Stomach (tissue), 9 donors: Measurements from ENCODE around the gene CABCOCO1. TPM values are rescaled to one million over a fixed set of nuclear protein-coding genes. Genes with fewer than 3 reads are reported as not detected.

Source experiments
- DNase-seq, 2 donors: peaks; one replicate each; pipeline versions ENCODE4 v3.0.0 to v3.0.0-alpha.2; 2013 to 2019
- H3K27ac ChIP-seq, 5 donors: fragments of 200-600 bp in 4 of 5; sonication (generic) in 4 of 5; one replicate each; pipeline ENCODE4 v1.5.1; 2013 to 2019; ENCODE audit warnings: mild to moderate bottlenecking in 1 of 5, moderate library complexity in 1 of 5
- H3K27me3 ChIP-seq, 3 donors: fragments of 200-600 bp; sonication (generic); one replicate each; pipeline ENCODE4 v1.5.1; 2017 to 2019; ENCODE audit warnings: mixed run types in 1 of 3
- H3K36me3 ChIP-seq, 4 donors: fragments of 200-600 bp; sonication (generic); 1 replicate in 3 of 4; 2 replicates in 1 of 4; pipeline ENCODE4 v1.5.1; 2016 to 2019
- H3K4me1 ChIP-seq, 4 donors: fragments of 200-600 bp; sonication (generic); one replicate each; pipeline ENCODE4 v1.5.1; 2016 to 2019
- H3K4me3 ChIP-seq, 4 donors: fragments of 200-600 bp; sonication (generic) in 3 of 4; one replicate each; pipeline ENCODE4 v1.5.1; 2016 to 2019; ENCODE audit warnings: mild to moderate bottlenecking in 1 of 4
- H3K9me3 ChIP-seq, 4 donors: fragments of 200-600 bp; sonication (generic); one replicate each; pipeline ENCODE4 v1.5.1; 2016 to 2019
- EP300 ChIP-seq: sonication (generic); formaldehyde crosslinking; IDR thresholded peaks from one replicate; pipeline ENCODE4 v1.6.1; 2017; ENCODE audit warnings: antibody characterized with exemption
- POLR2A ChIP-seq, 4 donors: fragments of 450-650 bp; IDR thresholded peaks; one replicate each; pipeline ENCODE4 v1.6.1; 2016; ENCODE audit warnings: antibody characterized with exemption in 4 of 4, control low read depth in 2 of 4, mild to moderate bottlenecking in 1 of 4, moderate library complexity in 1 of 4
- POLR2AphosphoS5 ChIP-seq, 3 donors: sonication (generic); formaldehyde crosslinking; IDR thresholded peaks; one replicate each; pipeline ENCODE4 v1.6.1; 2016; ENCODE audit warnings: antibody characterized with exemption in 3 of 3
- WGBS, 5 donors: extraction: QIAGEN DNeasy Blood & Tissue Kit in 3 of 5; methylation state at CpG; one replicate each; pipeline versions ENCODE4 v1.1.5 to v1.1.7; 2013 to 2018; 5-methylcytosine and 5-hydroxymethylcytosine counted together
- intact Hi-C: fragments of 100-400 bp; cut with DNase I; formaldehyde crosslinking; loops from one replicate; pipeline ENCODE4 v1.15.1; 2023; ENCODE audit warnings: low total_unique reads
- polyA plus RNA-seq, 3 donors: library from polyadenylated mRNA; stranded (reverse); fragments of 200-250 nt; gene quantifications; one replicate each; pipeline ENCODE4 v1.2.3, GENCODE V29; 2013
- total RNA-seq, 5 donors: library from RNA; depleted of rRNA; stranded (reverse); fragments of >200 nt; gene quantifications; one replicate each; pipeline versions ENCODE4 v1.1.0 to v1.2.3, GENCODE V29; 2014 to 2016
- TF ChIP-seq, protein P1 (sequence below), 7 experiments: fragments of 450-650 bp in 4 of 7; fragments of 200-600 bp in 3 of 7; sonication (generic) in 3 of 7; IDR thresholded peaks; one replicate each; pipeline ENCODE4 v1.5.1; 2016 to 2019; ENCODE audit warnings: antibody characterized with exemption in 7 of 7, control low read depth in 2 of 7, mild to moderate bottlenecking in 1 of 7
- donor health status: healthy with polysubstance abuse.
- donor health status: Bipolar disorder and iron deficiency.
- donor health status: healthy.

Gene CABCOCO1
- total and polyA plus RNA-seq, 8 donors, result 0.30 to 2.6 (median 1.3) TPM; not detected in 4

- 94 to 99% (median 99%) methylated on average over 4 of the region's 4 CpGs for WGBS, 5 donors
- no peak overlapping the region for H3K4me3 ChIP-seq
- TF ChIP-seq EP300 (no peak), POLR2A (IDR thresholded peaks at IDR 0.05) (no peak), POLR2AphosphoS5 (IDR thresholded peaks at IDR 0.05) (no peak)
- TF ChIP-seq, protein P1, sequence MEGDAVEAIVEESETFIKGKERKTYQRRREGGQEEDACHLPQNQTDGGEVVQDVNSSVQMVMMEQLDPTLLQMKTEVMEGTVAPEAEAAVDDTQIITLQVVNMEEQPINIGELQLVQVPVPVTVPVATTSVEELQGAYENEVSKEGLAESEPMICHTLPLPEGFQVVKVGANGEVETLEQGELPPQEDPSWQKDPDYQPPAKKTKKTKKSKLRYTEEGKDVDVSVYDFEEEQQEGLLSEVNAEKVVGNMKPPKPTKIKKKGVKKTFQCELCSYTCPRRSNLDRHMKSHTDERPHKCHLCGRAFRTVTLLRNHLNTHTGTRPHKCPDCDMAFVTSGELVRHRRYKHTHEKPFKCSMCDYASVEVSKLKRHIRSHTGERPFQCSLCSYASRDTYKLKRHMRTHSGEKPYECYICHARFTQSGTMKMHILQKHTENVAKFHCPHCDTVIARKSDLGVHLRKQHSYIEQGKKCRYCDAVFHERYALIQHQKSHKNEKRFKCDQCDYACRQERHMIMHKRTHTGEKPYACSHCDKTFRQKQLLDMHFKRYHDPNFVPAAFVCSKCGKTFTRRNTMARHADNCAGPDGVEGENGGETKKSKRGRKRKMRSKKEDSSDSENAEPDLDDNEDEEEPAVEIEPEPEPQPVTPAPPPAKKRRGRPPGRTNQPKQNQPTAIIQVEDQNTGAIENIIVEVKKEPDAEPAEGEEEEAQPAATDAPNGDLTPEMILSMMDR (IDR thresholded peaks at IDR 0.05), result no peak
- no peaks in the 10 kb centered on the region for H3K36me3 ChIP-seq
- H3K4me1 ChIP-seq, result peaks cover 4 to 39% (median 23%) of the 10 kb centered on the region in 4 donors
- intact Hi-C loops, result no loop called here
- H3K27ac ChIP-seq, result no peak overlapping the region
- no peak for DNase-seq
- H3K27me3 ChIP-seq, result no peaks in the 10 kb centered on the region
- no peaks in the 10 kb centered on the region for H3K9me3 ChIP-seq
Measured at GRCh38 chr10:61759751-61760150, 97.0 kb downstream of the CABCOCO1 start.

DNA sequence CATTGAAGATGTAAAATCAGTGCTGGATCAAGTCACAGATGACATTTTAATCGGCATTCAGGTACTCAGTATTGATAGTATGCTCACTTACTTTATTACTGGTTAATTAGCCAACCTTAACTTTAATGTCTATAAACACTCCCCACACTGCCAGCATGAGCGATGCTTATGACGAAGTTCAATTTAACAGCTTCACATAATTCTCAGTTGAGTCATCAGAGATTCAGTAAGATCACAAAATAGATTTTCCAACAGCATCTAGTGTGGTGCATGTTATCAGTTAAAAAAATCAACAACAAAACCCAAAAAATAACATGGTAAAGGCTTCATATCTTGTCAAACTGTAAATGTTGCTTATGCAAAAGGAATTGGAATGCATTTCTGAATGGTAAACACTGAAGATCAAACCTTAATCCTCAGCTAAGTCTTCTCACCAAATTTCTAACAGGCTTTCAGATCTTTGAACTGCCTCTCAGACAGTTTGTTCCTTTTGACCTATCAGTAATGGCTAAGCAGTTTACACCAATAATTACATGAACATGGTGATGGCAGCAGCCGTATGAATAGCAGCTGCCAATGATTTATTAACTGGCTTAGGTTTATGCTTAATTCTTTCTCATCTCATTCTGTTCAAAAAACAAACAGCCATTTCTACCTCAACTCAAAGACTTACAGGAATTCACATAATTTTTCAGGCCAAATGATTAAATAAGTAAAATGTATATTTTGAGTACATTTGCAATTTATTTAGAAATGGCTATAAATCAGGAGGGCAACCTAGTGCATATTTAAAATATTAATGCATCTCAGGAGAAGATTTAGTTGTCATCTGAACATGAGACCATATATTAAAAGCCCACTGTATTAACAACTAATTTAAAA lies 98.5 kb downstream of the CABCOCO1 start:
- Histone ChIP-seq H3K4me3 (no peak overlapping the region), H3K9me3 (no peaks in the 10 kb centered on the region), H3K36me3 (no peaks in the 10 kb centered on the region), H3K27ac (peak overlapping the region in 3 of 5 donors; percentile 24 to 44 (median 38)), H3K4me1 (peaks cover 4 to 32% (median 19%) of the 10 kb centered on the region in 4 donors), H3K27me3 (no peaks in the 10 kb centered on the region)
- TF ChIP-seq, protein P1 (IDR thresholded peaks at IDR 0.05), result no peak
- no peak for TF ChIP-seq EP300
- no peak for DNase-seq
- intact Hi-C loops, result no loop called here
- 44 to 56% (median 52%) methylated on average over 4 of the region's 4 CpGs for WGBS, 5 donors

DNA sequence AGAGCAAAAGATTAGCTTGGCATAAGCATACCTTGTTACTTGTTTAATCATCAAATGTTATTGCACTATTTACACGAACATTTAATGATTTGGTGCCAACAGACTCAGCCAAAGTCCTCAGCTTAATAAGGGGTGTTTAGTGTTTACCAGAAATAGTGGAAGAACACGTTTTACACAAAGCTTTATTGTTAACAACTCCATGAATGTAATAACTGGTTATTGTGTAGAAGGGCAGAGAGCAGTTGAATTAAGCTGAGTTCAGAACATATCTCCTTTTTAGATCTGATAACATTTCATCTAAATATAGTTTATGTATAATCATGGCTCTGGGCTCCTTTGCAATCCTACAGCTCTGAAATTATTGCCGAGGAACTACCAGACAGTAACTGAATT lies 99.1 kb downstream of the CABCOCO1 start:
- no peaks in the 10 kb centered on the region for H3K27me3 ChIP-seq
- TF ChIP-seq, protein P1 (IDR thresholded peaks at IDR 0.05), result no peak
- TF ChIP-seq POLR2A (IDR thresholded peaks at IDR 0.05) (no peak), POLR2AphosphoS5 (IDR thresholded peaks at IDR 0.05) (peak in 1 of 3 donors; percentile 58), EP300 (no peak)
- H3K9me3 ChIP-seq, result no peaks in the 10 kb centered on the region
- H3K27ac ChIP-seq, result peak overlapping the region in 2 of 5 donors; percentile 24 to 33
- H3K4me1 ChIP-seq, result peaks cover 4 to 32% (median 19%) of the 10 kb centered on the region in 4 donors
- no peak overlapping the region for H3K4me3 ChIP-seq
- H3K36me3 ChIP-seq, result no peaks in the 10 kb centered on the region
- intact Hi-C loops, result no loop called here
- peak in 1 of 2 donors; percentile 64 for DNase-seq
- 19 to 40% (median 25%) methylated on average over 3 of the region's 3 CpGs for WGBS, 5 donors

DNA sequence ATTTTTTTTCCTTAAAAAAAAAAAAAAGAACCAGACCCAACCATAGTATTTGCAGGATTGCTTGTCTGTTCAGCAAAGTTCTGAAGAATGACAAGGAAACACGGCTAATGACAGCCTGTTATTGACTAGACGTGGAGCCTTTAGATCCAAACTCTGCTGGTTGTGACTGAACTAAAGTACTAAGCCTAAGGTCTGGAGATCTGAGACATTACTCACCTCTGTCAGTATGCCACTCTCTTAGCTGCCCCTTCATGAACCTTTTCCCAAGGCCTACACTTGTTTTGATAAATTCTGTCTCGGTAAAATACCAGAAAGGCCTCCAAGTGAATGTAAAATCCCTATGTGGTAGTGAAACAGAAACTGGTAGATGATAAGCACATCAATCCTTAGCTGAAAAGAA lies 101.0 kb downstream of the CABCOCO1 start:
- peaks cover 4 to 24% (median 14%) of the 10 kb centered on the region in 4 donors for H3K4me1 ChIP-seq
- TF ChIP-seq EP300, result no peak
- no peak for TF ChIP-seq POLR2AphosphoS5 (IDR thresholded peaks at IDR 0.05)
- no peak for TF ChIP-seq POLR2A (IDR thresholded peaks at IDR 0.05)
- TF ChIP-seq, protein P1 (IDR thresholded peaks at IDR 0.05), result no peak
- H3K9me3 ChIP-seq, result no peaks in the 10 kb centered on the region
- no peak overlapping the region for H3K4me3 ChIP-seq
- no peak overlapping the region for H3K27ac ChIP-seq
- DNase-seq, result no peak
- no peaks in the 10 kb centered on the region for H3K27me3 ChIP-seq
- WGBS, 5 donors, result 60 to 88% (median 67%) methylated on average over 3 of the region's 3 CpGs
- intact Hi-C loops, result no loop called here
- no peaks in the 10 kb centered on the region for H3K36me3 ChIP-seq
